Measurements from ENCODE around the gene ANKRD52. TPM values are rescaled to one million over a fixed set of nuclear protein-coding genes. Genes with fewer than 3 reads are reported as not detected.
"Not testable (repeated sequence)": the region's sequence is repeated elsewhere in the genome, so short reads cannot be mapped to it uniquely, and the experiment has no call there.

ANKRD52 gene
- total RNA-seq, 4 donors from 2014 or later = 14.6 to 42.4 (median 23.9) TPM

DNA sequence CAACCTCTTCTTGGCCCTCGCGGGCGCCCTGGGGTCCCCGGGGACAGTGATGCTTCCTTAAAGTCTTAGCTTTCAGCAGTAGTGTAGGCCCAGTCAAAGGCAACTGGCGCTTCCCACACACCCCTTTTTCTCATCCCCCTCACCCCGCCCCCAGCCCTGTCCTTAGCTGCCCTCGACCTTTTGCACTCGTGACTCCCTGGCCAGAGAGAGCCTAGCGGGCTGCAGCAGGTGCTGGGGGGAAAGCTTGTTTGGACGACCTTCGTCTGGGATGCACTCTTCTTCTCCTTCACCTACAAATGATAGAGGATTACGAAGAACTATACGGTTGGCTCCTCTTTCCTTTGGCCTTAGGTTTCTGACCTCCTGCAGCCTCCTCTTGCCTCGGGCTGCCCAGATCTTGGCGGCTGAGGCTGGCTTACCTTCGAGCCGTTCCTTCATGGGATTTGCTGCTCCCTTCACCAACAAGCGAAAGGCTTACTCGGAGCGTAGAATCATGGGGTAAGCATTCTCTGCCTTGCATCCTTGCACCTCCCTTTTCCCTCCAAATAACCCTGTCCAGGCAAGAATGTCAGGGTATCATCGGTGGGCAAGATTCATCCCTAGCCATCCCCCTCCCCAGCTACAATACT is 9.4 kb upstream of the ANKRD52 start:
- no peak for TF ChIP-seq POLR2A (IDR thresholded peaks at IDR 0.05)
- TF ChIP-seq, protein P1, sequence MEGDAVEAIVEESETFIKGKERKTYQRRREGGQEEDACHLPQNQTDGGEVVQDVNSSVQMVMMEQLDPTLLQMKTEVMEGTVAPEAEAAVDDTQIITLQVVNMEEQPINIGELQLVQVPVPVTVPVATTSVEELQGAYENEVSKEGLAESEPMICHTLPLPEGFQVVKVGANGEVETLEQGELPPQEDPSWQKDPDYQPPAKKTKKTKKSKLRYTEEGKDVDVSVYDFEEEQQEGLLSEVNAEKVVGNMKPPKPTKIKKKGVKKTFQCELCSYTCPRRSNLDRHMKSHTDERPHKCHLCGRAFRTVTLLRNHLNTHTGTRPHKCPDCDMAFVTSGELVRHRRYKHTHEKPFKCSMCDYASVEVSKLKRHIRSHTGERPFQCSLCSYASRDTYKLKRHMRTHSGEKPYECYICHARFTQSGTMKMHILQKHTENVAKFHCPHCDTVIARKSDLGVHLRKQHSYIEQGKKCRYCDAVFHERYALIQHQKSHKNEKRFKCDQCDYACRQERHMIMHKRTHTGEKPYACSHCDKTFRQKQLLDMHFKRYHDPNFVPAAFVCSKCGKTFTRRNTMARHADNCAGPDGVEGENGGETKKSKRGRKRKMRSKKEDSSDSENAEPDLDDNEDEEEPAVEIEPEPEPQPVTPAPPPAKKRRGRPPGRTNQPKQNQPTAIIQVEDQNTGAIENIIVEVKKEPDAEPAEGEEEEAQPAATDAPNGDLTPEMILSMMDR (IDR thresholded peaks at IDR 0.05) = no peak
- TF ChIP-seq EP300 (IDR thresholded peaks at IDR 0.05) = no peak
- no peaks in the 10 kb centered on the region for H3K9me3 ChIP-seq
- 21 to 22% methylated on average over 21 of the region's 21 CpGs for WGBS, 2 donors
- H3K27ac ChIP-seq = peak overlapping the region; percentile 89 to 97 (median 92)
- H3K4me3 ChIP-seq = peak overlapping the region; percentile 62 to 79 (median 69)
- H3K4me1 ChIP-seq = peaks cover 0 to 22% (median 8%) of the 10 kb centered on the region in 4 donors
- no peaks in the 10 kb centered on the region for H3K27me3 ChIP-seq
- DNase-seq (ENCODE audit: low spot score in 2 of 2) = no peak
- H3K36me3 ChIP-seq = peaks cover 0 to 36% (median 0%) of the 10 kb centered on the region in 3 donors

DNA sequence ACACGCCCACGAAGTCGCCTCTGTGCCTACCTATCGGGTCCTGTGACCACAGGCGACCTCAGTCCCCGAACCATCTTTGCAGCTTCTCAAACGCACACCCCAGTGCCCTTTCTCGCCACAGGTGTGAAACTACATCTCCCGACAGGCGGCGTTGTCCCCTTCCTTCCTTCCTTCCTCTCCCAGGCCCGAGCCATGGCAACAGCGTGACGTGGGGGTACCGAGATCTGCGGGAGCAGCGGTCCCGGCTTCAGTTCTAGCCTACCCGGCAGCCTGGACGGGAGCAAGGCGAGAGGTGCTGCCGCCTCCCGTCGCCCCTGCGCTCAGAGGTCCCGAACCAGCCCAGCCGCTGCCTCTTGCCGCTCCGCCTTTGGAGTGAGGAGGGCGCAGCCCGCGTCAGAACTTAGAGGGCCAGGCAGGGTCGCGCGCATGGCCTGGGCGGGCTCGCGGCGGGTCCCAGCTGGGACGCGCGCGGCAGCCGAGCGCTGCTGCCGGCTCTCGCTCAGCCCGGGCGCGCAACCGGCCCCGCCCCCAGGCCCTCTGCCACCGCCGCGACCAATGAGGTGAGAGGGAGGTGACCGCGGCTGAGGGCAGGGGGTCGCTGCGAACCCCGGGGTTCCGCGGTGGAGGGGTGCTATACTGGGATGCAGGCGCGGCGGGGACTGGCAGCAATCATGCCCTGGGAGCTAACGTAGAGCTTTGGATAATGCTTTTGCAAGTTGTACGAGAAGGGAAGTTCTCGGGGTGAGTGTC is 8.7 kb upstream of the ANKRD52 start, which contains the start of gene COQ10A:
Gene COQ10A (plus strand): TSS at position 250 of the 750 bp plus-strand sequence. CDS start 177 bp downstream, at position 427.
- Histone ChIP-seq H3K27ac (peak within 1 kb of the TSS; percentile 89 to 97 (median 92)), H3K4me1 (peaks cover 0 to 22% (median 8%) of the 10 kb centered on the region in 4 donors), H3K4me3 (peak within 1 kb of the TSS; percentile 62 to 79 (median 69)), H3K27me3 (no peaks in the 10 kb centered on the region), H3K9me3 (no peaks in the 10 kb centered on the region), H3K36me3 (peaks cover 0 to 29% (median 0%) of the 10 kb centered on the region in 3 donors)
- TF ChIP-seq POLR2A (IDR thresholded peaks at IDR 0.05) (peak; percentile 73 to 91), EP300 (IDR thresholded peaks at IDR 0.05) (peak in 1 of 2 donors; percentile 93)
- TF ChIP-seq, protein P1 (IDR thresholded peaks at IDR 0.05) = peak; percentile 52 to 90 (median 80)
- 1% methylated on average over 32 to 58 of the region's 68 CpGs for WGBS, 2 donors
- DNase-seq (ENCODE audit: low spot score in 2 of 2) = peak; percentile 82 to 89

DNA sequence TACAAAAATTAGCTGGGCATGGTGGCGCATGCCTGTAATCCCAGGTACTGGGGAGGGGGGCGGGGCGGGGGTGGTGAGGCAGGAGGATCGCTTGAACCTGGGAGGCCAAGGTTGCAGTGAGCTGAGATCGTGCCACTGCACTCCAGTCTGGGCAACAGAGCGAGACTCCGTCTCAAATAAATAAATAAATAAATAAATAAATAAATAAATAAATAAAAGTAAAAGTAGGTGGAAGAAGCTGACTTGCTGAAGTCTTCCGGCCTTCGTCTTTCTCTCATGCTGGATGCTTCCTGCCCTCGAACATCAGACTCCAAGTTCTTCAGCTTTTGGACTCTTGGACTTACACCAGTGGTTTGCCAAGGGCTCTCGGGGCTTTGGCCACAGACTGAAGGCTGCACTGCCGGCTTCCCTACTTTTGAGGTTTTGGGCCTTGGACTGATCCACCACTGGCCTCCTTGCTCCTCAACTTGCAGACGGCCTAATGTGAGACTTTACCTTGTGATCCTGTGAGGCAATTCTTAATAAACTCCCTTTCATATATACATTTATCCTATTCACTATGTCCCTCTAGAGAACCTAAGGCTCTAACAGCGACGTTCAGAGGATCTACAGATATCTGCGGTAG is 8.0 kb upstream of the ANKRD52 start:
- peak overlapping the region; percentile 89 to 97 (median 92) for H3K27ac ChIP-seq
- 60 to 61% methylated on average over 16 of the region's 16 CpGs for WGBS, 2 donors
- H3K36me3 ChIP-seq = peaks cover 0 to 23% (median 0%) of the 10 kb centered on the region in 3 donors
- not testable (repeated sequence) for DNase-seq (ENCODE audit: low spot score in 2 of 2); H3K9me3 ChIP-seq; H3K27me3 ChIP-seq
- peak overlapping the region; percentile 62 to 79 (median 69) for H3K4me3 ChIP-seq
- peaks cover 0 to 22% (median 8%) of the 10 kb centered on the region in 4 donors for H3K4me1 ChIP-seq

DNA sequence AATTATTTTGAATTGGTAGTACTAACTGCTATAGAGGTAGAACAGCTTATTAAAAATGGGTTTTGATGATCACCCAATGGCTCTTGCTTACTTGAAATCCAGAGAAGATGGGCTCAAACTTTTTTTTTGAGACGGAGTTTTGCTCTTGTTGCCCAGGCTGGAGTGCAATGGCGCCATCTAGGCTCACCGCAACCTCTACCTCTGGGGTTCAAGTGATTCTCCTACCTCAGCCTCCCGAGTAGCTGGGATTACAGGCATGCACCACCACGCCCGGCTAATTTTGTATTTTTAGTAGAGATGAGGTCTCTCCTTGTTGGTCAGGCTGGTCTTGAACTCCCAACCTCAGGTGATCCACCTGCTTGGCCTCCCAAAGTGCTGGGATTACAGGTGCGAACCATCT is 4.8 kb upstream of the ANKRD52 start:
- peaks cover 0 to 25% (median 15%) of the 10 kb centered on the region in 4 donors for H3K4me1 ChIP-seq
- DNase-seq (ENCODE audit: low spot score in 2 of 2); H3K4me3 ChIP-seq; H3K27me3 ChIP-seq; H3K27ac ChIP-seq; H3K36me3 ChIP-seq; H3K9me3 ChIP-seq: not testable (repeated sequence)
- 91 to 92% methylated on average over 7 of the region's 7 CpGs for WGBS, 2 donors

DNA sequence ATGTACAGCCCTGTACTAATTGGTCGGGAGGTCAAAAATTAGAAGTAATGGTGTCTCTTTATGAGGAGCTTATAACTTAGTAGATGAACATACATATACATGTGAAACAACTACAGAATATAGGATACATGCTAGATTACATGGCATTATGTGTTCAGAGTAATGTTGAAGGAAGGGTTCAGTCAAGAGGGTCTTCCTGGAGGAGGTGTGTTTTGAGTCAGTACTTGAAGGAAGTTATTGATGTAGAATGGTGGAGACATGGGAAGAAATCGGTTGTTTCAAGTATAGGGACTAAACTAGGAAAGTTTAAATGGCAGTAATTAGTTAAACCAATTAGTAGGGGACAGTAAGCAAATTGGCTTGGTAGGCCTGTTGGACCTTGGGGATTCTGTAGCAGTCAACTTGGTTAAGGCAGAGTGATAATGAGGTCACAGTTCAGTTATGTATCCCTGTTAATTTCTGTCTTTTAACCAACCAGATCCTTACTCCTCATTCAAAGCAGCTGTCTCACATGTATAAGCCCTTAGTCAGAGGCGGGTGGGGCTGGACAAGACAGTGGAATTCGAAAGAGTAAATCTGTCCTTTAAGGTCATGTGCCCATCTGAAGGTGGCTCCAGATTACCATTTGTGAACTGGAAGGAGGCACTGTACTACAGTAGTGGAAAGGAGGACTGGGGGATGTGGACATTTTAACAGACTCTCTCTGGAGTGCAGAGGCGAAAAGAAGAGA is 3.5 kb upstream of the ANKRD52 start:
- WGBS, 2 donors = 86 to 88% methylated on average over 5 of the region's 5 CpGs
- Histone ChIP-seq H3K9me3 (no peaks in the 10 kb centered on the region), H3K27ac (no peak overlapping the region), H3K4me3 (no peak overlapping the region), H3K36me3 (no peaks in the 10 kb centered on the region), H3K4me1 (peaks cover 0 to 28% (median 23%) of the 10 kb centered on the region in 4 donors), H3K27me3 (no peaks in the 10 kb centered on the region)
- DNase-seq (ENCODE audit: low spot score in 2 of 2) = no peak
- TF ChIP-seq EP300 (IDR thresholded peaks at IDR 0.05) (no peak), POLR2A (IDR thresholded peaks at IDR 0.05) (no peak)
- TF ChIP-seq, protein P1 (IDR thresholded peaks at IDR 0.05) = no peak
